ENCODE measurements around the gene PRSS35.

- TF ChIP-seq, protein P1, sequence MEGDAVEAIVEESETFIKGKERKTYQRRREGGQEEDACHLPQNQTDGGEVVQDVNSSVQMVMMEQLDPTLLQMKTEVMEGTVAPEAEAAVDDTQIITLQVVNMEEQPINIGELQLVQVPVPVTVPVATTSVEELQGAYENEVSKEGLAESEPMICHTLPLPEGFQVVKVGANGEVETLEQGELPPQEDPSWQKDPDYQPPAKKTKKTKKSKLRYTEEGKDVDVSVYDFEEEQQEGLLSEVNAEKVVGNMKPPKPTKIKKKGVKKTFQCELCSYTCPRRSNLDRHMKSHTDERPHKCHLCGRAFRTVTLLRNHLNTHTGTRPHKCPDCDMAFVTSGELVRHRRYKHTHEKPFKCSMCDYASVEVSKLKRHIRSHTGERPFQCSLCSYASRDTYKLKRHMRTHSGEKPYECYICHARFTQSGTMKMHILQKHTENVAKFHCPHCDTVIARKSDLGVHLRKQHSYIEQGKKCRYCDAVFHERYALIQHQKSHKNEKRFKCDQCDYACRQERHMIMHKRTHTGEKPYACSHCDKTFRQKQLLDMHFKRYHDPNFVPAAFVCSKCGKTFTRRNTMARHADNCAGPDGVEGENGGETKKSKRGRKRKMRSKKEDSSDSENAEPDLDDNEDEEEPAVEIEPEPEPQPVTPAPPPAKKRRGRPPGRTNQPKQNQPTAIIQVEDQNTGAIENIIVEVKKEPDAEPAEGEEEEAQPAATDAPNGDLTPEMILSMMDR (IDR thresholded peaks at IDR 0.05; ENCODE audit: poor library complexity): no peak
- no peak for TF ChIP-seq EZH2phosphoT487 (IDR thresholded peaks at IDR 0.05; ENCODE audit: low read depth, severe bottlenecking, unreplicated experiment)
- TF ChIP-seq EZH2 (IDR thresholded peaks at IDR 0.05; ENCODE audit: borderline replicate concordance): no peak
Measured at GRCh38 chr6:83480470-83480869, 31.9 kb upstream of the PRSS35 start.
